ENCODE results near the gene ZNF230. TPM values are rescaled to one million over a fixed set of nuclear protein-coding genes. Genes with fewer than 3 reads are reported as not detected.

ZNF230 gene
- total RNA-seq, 2 experiments from 2014 or later: 1.6 to 1.8 TPM

- ChIA-PET POLR2A (interaction anchor here (0.6 to 1.2 kb wide), 3 partner anchors 23 to 90 kb away, joined by 3 to 4 read pairs (median 3); partner anchors contain the start of gene ZNF45), CTCF (ENCODE audit: unreplicated experiment) (no interaction called here)
- Histone ChIP-seq H3K9me3 (ENCODE audit: low read length) (no peaks in the 10 kb centered on the region), H3K36me3 (ENCODE audit: insufficient read depth, low read length) (no peaks in the 10 kb centered on the region), H4K20me1 (ENCODE audit: insufficient read depth, low read length) (no peaks in the 10 kb centered on the region), H2AFZ (ENCODE audit: low read length) (no peak overlapping the region), H3K4me1 (ENCODE audit: insufficient read depth, low read length, poor library complexity, severe bottlenecking) (no peaks in the 10 kb centered on the region), H3K9me2 (ENCODE audit: insufficient read depth, low read length) (no peaks in the 10 kb centered on the region), H3K79me2 (ENCODE audit: insufficient read depth, low read depth, low read length) (no peaks in the 10 kb centered on the region), H3K27ac (ENCODE audit: low read depth, low read length, poor library complexity, severe bottlenecking) (no peak overlapping the region), H3K4me3 (ENCODE audit: low read depth, low read length, poor library complexity, severe bottlenecking) (no peak overlapping the region), H3K4me2 (ENCODE audit: low read length) (no peak overlapping the region)
- BruUV-seq (replicated peaks): no TSS peak
- DNase-seq (ENCODE audit: low spot score): no peak
- intact Hi-C loops (cut with micrococcal nuclease; ENCODE audit: unreplicated experiment): no loop called here
- no peak for TF ChIP-seq EZH2phosphoT487 (IDR thresholded peaks at IDR 0.05; ENCODE audit: borderline replicate concordance, low read depth, low read length)
- TF ChIP-seq, protein P1, sequence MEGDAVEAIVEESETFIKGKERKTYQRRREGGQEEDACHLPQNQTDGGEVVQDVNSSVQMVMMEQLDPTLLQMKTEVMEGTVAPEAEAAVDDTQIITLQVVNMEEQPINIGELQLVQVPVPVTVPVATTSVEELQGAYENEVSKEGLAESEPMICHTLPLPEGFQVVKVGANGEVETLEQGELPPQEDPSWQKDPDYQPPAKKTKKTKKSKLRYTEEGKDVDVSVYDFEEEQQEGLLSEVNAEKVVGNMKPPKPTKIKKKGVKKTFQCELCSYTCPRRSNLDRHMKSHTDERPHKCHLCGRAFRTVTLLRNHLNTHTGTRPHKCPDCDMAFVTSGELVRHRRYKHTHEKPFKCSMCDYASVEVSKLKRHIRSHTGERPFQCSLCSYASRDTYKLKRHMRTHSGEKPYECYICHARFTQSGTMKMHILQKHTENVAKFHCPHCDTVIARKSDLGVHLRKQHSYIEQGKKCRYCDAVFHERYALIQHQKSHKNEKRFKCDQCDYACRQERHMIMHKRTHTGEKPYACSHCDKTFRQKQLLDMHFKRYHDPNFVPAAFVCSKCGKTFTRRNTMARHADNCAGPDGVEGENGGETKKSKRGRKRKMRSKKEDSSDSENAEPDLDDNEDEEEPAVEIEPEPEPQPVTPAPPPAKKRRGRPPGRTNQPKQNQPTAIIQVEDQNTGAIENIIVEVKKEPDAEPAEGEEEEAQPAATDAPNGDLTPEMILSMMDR (conservative IDR thresholded peaks at IDR 0.05; ENCODE audit: low read length): no peak
Observed at GRCh38 chr19:43957891-43958290, 44.9 kb upstream of the ZNF230 start.

- Histone ChIP-seq H3K4me1 (ENCODE audit: insufficient read depth, low read length, poor library complexity, severe bottlenecking) (no peaks in the 10 kb centered on the region), H3K4me3 (ENCODE audit: low read depth, low read length, poor library complexity, severe bottlenecking) (no peak overlapping the region), H2AFZ (ENCODE audit: low read length) (no peak overlapping the region), H4K20me1 (ENCODE audit: insufficient read depth, low read length) (no peaks in the 10 kb centered on the region), H3K36me3 (ENCODE audit: insufficient read depth, low read length) (no peaks in the 10 kb centered on the region), H3K4me2 (ENCODE audit: low read length) (no peak overlapping the region), H3K9me2 (ENCODE audit: insufficient read depth, low read length) (no peaks in the 10 kb centered on the region), H3K9me3 (ENCODE audit: low read length) (no peaks in the 10 kb centered on the region), H3K79me2 (ENCODE audit: insufficient read depth, low read depth, low read length) (no peaks in the 10 kb centered on the region), H3K27ac (ENCODE audit: low read depth, low read length, poor library complexity, severe bottlenecking) (no peak overlapping the region)
- no TSS peak for BruUV-seq (replicated peaks)
- ChIA-PET CTCF (ENCODE audit: unreplicated experiment) (no interaction called here), POLR2A (no interaction called here)
- no peak for TF ChIP-seq EZH2phosphoT487 (IDR thresholded peaks at IDR 0.05; ENCODE audit: borderline replicate concordance, low read depth, low read length)
- TF ChIP-seq, protein P1 (conservative IDR thresholded peaks at IDR 0.05; ENCODE audit: low read length): no peak
- intact Hi-C loops (cut with micrococcal nuclease; ENCODE audit: unreplicated experiment): no loop called here
- DNase-seq (ENCODE audit: low spot score): no peak
Observed at GRCh38 chr19:43960411-43960810, 42.3 kb upstream of the ZNF230 start.

- Histone ChIP-seq H3K27ac (ENCODE audit: low read depth, low read length, poor library complexity, severe bottlenecking) (no peak overlapping the region), H2AFZ (ENCODE audit: low read length) (no peak overlapping the region), H3K9me2 (ENCODE audit: insufficient read depth, low read length) (no peaks in the 10 kb centered on the region), H3K79me2 (ENCODE audit: insufficient read depth, low read depth, low read length) (no peaks in the 10 kb centered on the region), H4K20me1 (ENCODE audit: insufficient read depth, low read length) (no peaks in the 10 kb centered on the region), H3K9me3 (ENCODE audit: low read length) (no peaks in the 10 kb centered on the region), H3K4me3 (ENCODE audit: low read depth, low read length, poor library complexity, severe bottlenecking) (no peak overlapping the region), H3K36me3 (ENCODE audit: insufficient read depth, low read length) (no peaks in the 10 kb centered on the region), H3K4me1 (ENCODE audit: insufficient read depth, low read length, poor library complexity, severe bottlenecking) (no peaks in the 10 kb centered on the region), H3K4me2 (ENCODE audit: low read length) (no peak overlapping the region)
- TF ChIP-seq EZH2phosphoT487 (IDR thresholded peaks at IDR 0.05; ENCODE audit: borderline replicate concordance, low read depth, low read length): no peak
- TF ChIP-seq, protein P1 (conservative IDR thresholded peaks at IDR 0.05; ENCODE audit: low read length): no peak
- no TSS peak for BruUV-seq (replicated peaks)
- POLR2A ChIA-PET: no interaction called here
- CTCF ChIA-PET (ENCODE audit: unreplicated experiment): no interaction called here
- no peak for DNase-seq (ENCODE audit: low spot score)
- intact Hi-C loops (cut with micrococcal nuclease; ENCODE audit: unreplicated experiment): no loop called here
Observed at GRCh38 chr19:43966079-43966694, 36.6 kb upstream of the ZNF230 start.
